Placental pericyte (primary cell): ENCODE measurements around the gene STUB1. TPM values are rescaled to one million over a fixed set of nuclear protein-coding genes. Genes with fewer than 3 reads are reported as not detected.

Source experiments
- total RNA-seq: library from RNA; depleted of rRNA; stranded (reverse); fragments of >200 nt; gene quantifications from 2 replicates; pipeline ENCODE4 v1.2.3, GENCODE V29; 2012

Gene STUB1
- total RNA-seq, 1 donor: 131 TPM

Other genes with a start within 250 kb of the STUB1 start
- gene CAPN15, start 152.7 kb upstream of the STUB1 start, total RNA-seq: 68.9 and 91.9 TPM in 2 replicates
- 0.14 TPM in 1 of 2 replicates, not detected in the other for gene PRR35, start 120.0 kb upstream of the STUB1 start, total RNA-seq
- gene NHLRC4, start 113.4 kb upstream of the STUB1 start, total RNA-seq: 2.6 TPM in 2 replicates
- 27.8 and 33.5 TPM in 2 replicates for gene PIGQ, start 110.4 kb upstream of the STUB1 start, total RNA-seq
- gene RAB40C, start 90.3 kb upstream of the STUB1 start, total RNA-seq: 15.3 and 16.5 TPM in 2 replicates
- gene WFIKKN1, start 49.4 kb upstream of the STUB1 start, total RNA-seq: 0.14 and 0.22 TPM in 2 replicates
- gene METTL26, start 44.1 kb upstream of the STUB1 start, total RNA-seq: 99.1 and 106 TPM in 2 replicates
- gene MCRIP2, start 38.6 kb upstream of the STUB1 start, total RNA-seq: 11.5 and 16.6 TPM in 2 replicates
- gene WDR90, start 31.0 kb upstream of the STUB1 start, total RNA-seq: 12.3 and 22.6 TPM in 2 replicates
- 56.5 and 67.4 TPM in 2 replicates for gene RHOT2, start 12.3 kb upstream of the STUB1 start, total RNA-seq
- gene RHBDL1, start 4.7 kb upstream of the STUB1 start, total RNA-seq: 2.3 and 2.4 TPM in 2 replicates
- gene JMJD8, start 3.9 kb downstream of the STUB1 start, total RNA-seq: 45.7 and 62.3 TPM in 2 replicates
- 12.9 and 15.8 TPM in 2 replicates for gene WDR24, start 10.0 kb downstream of the STUB1 start, total RNA-seq
- 0.22 TPM in 1 of 2 replicates, not detected in the other for gene FBXL16, start 25.4 kb downstream of the STUB1 start, total RNA-seq
- 10.1 and 40.1 TPM in 2 replicates for gene METRN, start 34.7 kb downstream of the STUB1 start, total RNA-seq
- 25.4 and 30.6 TPM in 2 replicates for gene ANTKMT, start 40.7 kb downstream of the STUB1 start, total RNA-seq
- 1.1 and 3.1 TPM in 2 replicates for gene CCDC78, start 46.0 kb downstream of the STUB1 start, total RNA-seq
- gene HAGHL, start 46.7 kb downstream of the STUB1 start, total RNA-seq: 8.3 and 23.4 TPM in 2 replicates
- gene CIAO3, start 60.6 kb downstream of the STUB1 start, total RNA-seq: 25.2 and 40.8 TPM in 2 replicates
- gene MSLN, start 80.3 kb downstream of the STUB1 start, total RNA-seq: not detected in 2 replicates
- 33.3 and 54.4 TPM in 2 replicates for gene RPUSD1, start 108.0 kb downstream of the STUB1 start, total RNA-seq
- gene CHTF18, start 108.2 kb downstream of the STUB1 start, total RNA-seq: 2.2 and 36.9 TPM in 2 replicates
- not detected in 2 replicates for gene GNG13, start 120.3 kb downstream of the STUB1 start, total RNA-seq